HG02938 (cell line): Measurements from ENCODE around the gene FAM221B.

Source experiments
- ATAC-seq: cut with Tn5 transposase; IDR thresholded peaks from one replicate; pipeline ENCODE4 v1.9.1; 2021; ENCODE audit warnings: mild to moderate bottlenecking, moderate library complexity; ENCODE audit not compliant: unreplicated experiment

The FAM221B gene

GRCh38 chr9:35792024-35792813 lies 36.3 kb downstream of the FAM221B start:
- ATAC-seq: no peak

GRCh38 chr9:35791297-35791921 lies 37.1 kb downstream of the FAM221B start, which contains the start of gene NPR2:
Gene NPR2 (plus strand): TSS chr9:35791591. CDS start chr9:35792409, 818 bp downstream.
- ATAC-seq: no peak

- ATAC-seq: no peak
Measured at GRCh38 chr9:35790385-35791296, 37.9 kb downstream of the FAM221B start.

GRCh38 chr9:35790025-35790384 lies 38.5 kb downstream of the FAM221B start:
- ATAC-seq: no peak

- no peak for ATAC-seq
Measured at GRCh38 chr9:35789541-35789940, 39.0 kb downstream of the FAM221B start.

GRCh38 chr9:35783418-35783817 lies 45.1 kb downstream of the FAM221B start:
- ATAC-seq: no peak

GRCh38 chr9:35781066-35781465 lies 47.5 kb downstream of the FAM221B start:
- no peak for ATAC-seq

GRCh38 chr9:35778496-35778895 lies 50.0 kb downstream of the FAM221B start:
- ATAC-seq: no peak

GRCh38 chr9:35776018-35776417 lies 52.5 kb downstream of the FAM221B start:
- no peak for ATAC-seq

GRCh38 chr9:35774907-35775635 lies 53.5 kb downstream of the FAM221B start:
- no peak for ATAC-seq

GRCh38 chr9:35771943-35772342 lies 56.6 kb downstream of the FAM221B start:
- ATAC-seq: no peak

GRCh38 chr9:35771534-35771933 lies 57.0 kb downstream of the FAM221B start:
- ATAC-seq: no peak

- ATAC-seq: no peak
Measured at GRCh38 chr9:35771075-35771433, 57.5 kb downstream of the FAM221B start.

- ATAC-seq: no peak
Measured at GRCh38 chr9:35769763-35770162, 58.8 kb downstream of the FAM221B start.

- ATAC-seq: no peak
Measured at GRCh38 chr9:35767458-35767857, 61.1 kb downstream of the FAM221B start.

- ATAC-seq: no peak
Measured at GRCh38 chr9:35766997-35767396, 61.5 kb downstream of the FAM221B start.
